ENCODE measurements around the gene FMOD. TPM values are rescaled to one million over a fixed set of nuclear protein-coding genes. Genes with fewer than 3 reads are reported as not detected.
"Not testable (repeated sequence)": the region's sequence is repeated elsewhere in the genome, so short reads cannot be mapped to it uniquely, and the experiment has no call there.

Gene FMOD
- total RNA-seq, 1 experiment from 2014 or later: 7.6 TPM

DNA sequence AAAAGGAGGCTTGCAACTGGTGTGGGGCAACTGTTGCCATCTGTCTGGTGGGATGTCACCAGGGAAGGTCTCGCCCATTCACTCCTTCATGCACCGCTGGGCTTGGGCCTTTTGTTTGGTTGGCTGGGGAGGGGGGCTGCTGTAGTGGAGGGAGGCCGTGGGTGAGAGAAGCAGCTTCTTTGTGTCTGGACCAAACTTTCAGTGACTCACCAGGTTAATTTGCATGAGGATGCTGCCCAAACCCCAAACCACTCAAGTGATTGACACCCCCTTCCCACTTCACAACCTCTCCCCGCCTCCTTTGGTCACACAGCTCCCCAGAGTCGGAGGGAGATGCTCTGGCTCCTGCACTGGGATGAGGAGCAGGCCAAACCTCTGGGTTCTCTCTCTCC lies 25.9 kb downstream of the FMOD start:
- H3K27me3 ChIP-seq: no peaks in the 10 kb centered on the region
- H3K4me3 ChIP-seq: peak overlapping the region; percentile 35
- H3K9me3 ChIP-seq (replicated peaks): no peaks in the 10 kb centered on the region
- peaks cover 72% of the 10 kb centered on the region for H3K4me1 ChIP-seq
- peak overlapping the region; percentile 51 for H3K27ac ChIP-seq
- no peaks in the 10 kb centered on the region for H3K36me3 ChIP-seq
- DNase-seq: peak; percentile 72 to 84

DNA sequence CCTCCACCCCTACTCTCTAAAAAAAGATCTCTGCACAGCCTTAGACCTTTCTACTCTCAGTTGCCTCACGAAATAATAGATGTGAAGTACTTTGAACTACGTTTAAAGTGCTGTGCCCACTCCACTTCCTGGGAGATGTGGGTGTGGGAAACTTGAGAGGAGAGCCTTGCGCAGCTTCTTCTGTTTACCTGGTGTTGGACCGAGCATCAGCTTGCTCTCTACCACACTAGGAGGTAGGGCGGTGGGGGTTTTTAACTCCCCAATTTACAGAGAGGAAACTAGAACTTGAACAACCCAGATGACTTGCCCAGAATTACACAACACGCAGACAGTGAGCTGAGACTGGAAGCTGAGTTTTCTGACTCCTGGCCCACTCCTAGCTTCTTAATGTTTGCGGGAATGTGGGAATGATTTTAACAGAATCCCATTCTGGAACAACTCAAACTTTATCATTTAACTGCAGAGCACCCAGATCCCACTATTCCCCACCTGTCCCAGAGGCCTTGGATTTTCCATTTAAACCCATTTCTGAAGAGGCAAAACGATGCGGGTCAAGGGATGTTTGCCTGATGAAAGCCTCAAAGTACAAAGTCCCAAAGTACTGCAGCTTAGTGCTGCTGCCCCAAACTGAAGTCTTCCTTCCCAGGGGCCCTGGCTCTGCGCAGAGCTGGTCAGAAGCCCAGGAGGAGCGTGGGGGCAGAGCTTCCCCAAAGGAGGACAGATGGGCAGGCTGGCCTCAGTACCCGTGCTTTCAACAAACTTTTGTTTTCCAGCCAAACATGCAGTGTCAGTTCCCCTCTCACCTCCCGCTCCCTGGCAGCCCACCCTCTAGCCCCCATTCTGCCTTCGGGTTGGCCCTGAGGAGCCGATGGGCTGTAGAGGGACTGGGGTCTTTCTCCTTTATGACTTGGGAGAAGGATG lies 26.6 kb downstream of the FMOD start:
- H3K27ac ChIP-seq: peak overlapping the region; percentile 51

DNA sequence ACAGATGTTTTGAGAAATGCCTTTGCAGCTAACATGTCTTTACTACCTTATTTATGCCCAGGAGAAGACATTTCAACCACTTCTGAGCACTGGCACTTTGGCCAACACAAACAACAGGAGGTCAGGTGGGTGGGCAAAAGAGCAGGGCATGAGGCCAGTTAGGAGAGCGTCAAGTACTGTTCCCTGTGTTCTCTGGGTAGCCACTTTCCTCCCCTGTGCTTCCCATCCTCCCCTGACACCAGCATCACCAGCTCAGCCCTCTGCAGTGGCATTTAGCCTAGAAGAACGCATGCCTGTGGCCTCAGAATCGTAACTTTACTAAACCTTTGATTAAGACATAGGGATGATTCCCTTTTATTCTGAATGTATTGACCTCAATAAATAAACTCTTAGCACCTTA lies 27.3 kb downstream of the FMOD start:
- DNase-seq: no peak
- Histone ChIP-seq H3K4me1 (peaks cover 70% of the 10 kb centered on the region), H3K9me3 (replicated peaks) (no peaks in the 10 kb centered on the region), H3K27ac (no peak overlapping the region), H3K4me3 (no peak overlapping the region), H3K27me3 (no peaks in the 10 kb centered on the region), H3K36me3 (no peaks in the 10 kb centered on the region)

More for the DNA sequence above, 26.6 kb downstream of the FMOD start:
- Histone ChIP-seq H3K4me3 (peak overlapping the region; percentile 3), H3K9me3 (replicated peaks) (no peaks in the 10 kb centered on the region), H3K4me1 (peaks cover 75% of the 10 kb centered on the region), H3K36me3 (no peaks in the 10 kb centered on the region), H3K27me3 (no peaks in the 10 kb centered on the region)
- no peak for DNase-seq

GRCh38 chr1:203322500-203323179 lies 28.3 kb downstream of the FMOD start:
- H3K4me1 ChIP-seq: peaks cover 66% of the 10 kb centered on the region
- no peak overlapping the region for H3K4me3 ChIP-seq
- peak; percentile 59 to 85 for DNase-seq
- no peaks in the 10 kb centered on the region for H3K27me3 ChIP-seq
- H3K9me3 ChIP-seq (replicated peaks): no peaks in the 10 kb centered on the region
- H3K36me3 ChIP-seq: no peaks in the 10 kb centered on the region
- no peak overlapping the region for H3K27ac ChIP-seq

- Histone ChIP-seq H3K27ac (peak overlapping the region; percentile 42), H3K4me3 (no peak overlapping the region), H3K4me1 (peaks cover 62% of the 10 kb centered on the region), H3K27me3 (no peaks in the 10 kb centered on the region), H3K36me3 (no peaks in the 10 kb centered on the region), H3K9me3 (replicated peaks) (no peaks in the 10 kb centered on the region)
- no peak for DNase-seq
Observed at GRCh38 chr1:203321273-203322052, 29.5 kb downstream of the FMOD start.

DNA sequence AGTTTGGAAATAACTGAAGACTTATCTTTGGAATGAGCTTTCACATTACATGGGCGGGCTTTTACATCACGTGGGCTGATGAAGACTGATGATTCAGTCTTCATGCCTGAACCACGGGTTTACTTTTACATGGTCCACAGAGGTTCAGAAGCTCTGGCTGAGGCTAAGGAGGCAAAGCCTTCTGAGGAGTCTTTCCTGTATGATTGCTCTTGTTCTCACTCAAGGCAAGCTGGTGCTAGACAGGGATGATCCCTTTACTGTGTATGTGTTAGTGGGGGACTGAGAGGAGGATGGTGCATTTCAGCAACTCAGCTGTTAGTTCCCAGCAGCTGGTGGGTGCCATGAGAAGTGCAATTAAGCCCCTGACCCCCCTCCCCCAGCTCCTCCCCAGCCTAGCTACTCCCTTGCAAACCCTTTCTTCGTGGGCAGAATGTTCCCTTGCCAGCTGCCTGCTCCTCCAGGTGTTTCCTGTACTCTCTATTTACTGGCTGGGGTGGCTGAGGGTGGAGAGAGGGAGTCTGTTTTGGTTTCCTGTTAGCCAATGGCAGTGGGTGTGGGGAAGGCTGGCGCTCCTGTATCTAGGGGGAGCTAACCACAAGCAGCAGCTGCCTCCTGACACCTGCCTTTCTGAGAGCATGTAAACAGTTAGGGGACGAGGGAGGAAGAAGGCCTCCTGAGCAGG lies 30.2 kb downstream of the FMOD start:
- H3K36me3 ChIP-seq: no peaks in the 10 kb centered on the region
- peak; percentile 89 to 93 for DNase-seq
- no peaks in the 10 kb centered on the region for H3K27me3 ChIP-seq
- H3K27ac ChIP-seq: peak overlapping the region; percentile 42
- H3K4me1 ChIP-seq: peaks cover 56% of the 10 kb centered on the region
- H3K9me3 ChIP-seq (replicated peaks): no peaks in the 10 kb centered on the region
- H3K4me3 ChIP-seq: no peak overlapping the region

DNA sequence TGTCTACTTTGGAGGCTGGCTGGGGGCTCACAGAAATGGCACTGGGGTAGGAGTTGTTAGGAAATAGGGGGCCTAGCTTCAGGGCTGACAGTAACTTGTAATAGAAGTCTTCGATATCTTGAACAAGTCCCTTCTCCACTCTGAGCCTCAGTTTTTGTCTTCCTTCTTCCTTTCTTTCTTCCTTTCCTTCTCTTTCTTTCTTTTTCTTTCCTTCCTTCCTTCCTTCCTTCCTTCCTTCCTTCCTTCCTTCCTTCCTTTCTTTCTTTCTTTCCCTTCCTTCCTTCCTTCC lies 32.7 kb downstream of the FMOD start:
- peaks cover 5% of the 10 kb centered on the region; the same call in 1 of the 2 replicates for H3K9me3 ChIP-seq (replicated peaks)
- no peak overlapping the region for H3K4me3 ChIP-seq
- no peak overlapping the region for H3K27ac ChIP-seq
- peaks cover 33% of the 10 kb centered on the region for H3K4me1 ChIP-seq
- peaks cover 5% of the 10 kb centered on the region; the same call in 1 of the 2 replicates for H3K36me3 ChIP-seq
- DNase-seq: no peak
- no peaks in the 10 kb centered on the region for H3K27me3 ChIP-seq

GRCh38 chr1:203317429-203318228 lies 33.3 kb downstream of the FMOD start:
- H3K4me1 ChIP-seq: peaks cover 27% of the 10 kb centered on the region
- H3K36me3 ChIP-seq: peaks cover 5% of the 10 kb centered on the region; the same call in 1 of the 2 replicates
- no peaks in the 10 kb centered on the region for H3K27me3 ChIP-seq
- H3K27ac ChIP-seq: no peak overlapping the region
- H3K4me3 ChIP-seq: no peak overlapping the region
- peaks cover 5% of the 10 kb centered on the region; the same call in 1 of the 2 replicates for H3K9me3 ChIP-seq (replicated peaks)
- DNase-seq: no peak

DNA sequence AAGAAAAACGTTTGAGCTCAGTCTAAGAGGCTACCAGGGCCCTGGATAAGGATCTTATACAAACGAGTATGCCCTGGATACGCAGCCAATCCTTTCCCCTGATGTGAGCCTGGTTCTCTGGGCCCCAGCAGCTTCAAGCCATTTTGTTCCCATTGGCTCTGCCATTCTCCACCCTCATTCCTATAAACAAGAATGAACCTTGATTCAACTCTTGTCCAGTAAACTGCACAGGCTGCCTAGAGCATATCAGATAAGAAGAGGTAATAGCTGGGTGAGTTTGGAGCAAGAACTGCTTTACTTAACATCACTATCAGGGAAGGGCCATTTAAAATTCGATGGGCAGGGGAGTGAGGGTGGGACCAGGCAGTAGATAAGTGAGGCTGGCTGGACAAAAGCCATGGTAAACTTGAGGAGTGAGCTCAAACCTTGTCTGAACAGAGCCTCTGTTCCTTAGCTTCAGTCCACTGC lies 34.3 kb downstream of the FMOD start:
- no peak overlapping the region for H3K27ac ChIP-seq
- no peak for DNase-seq

GRCh38 chr1:203314025-203314759 lies 36.7 kb downstream of the FMOD start:
- not testable (repeated sequence) for H3K27ac ChIP-seq; H3K27me3 ChIP-seq; DNase-seq; H3K9me3 ChIP-seq (replicated peaks); H3K4me1 ChIP-seq; H3K4me3 ChIP-seq
- peaks cover 10% of the 10 kb centered on the region for H3K36me3 ChIP-seq

More for the DNA sequence above, 34.3 kb downstream of the FMOD start:
- Histone ChIP-seq H3K36me3 (peaks cover 5% of the 10 kb centered on the region; the same call in 1 of the 2 replicates), H3K4me3 (no peak overlapping the region), H3K27me3 (no peaks in the 10 kb centered on the region), H3K4me1 (peaks cover 18% of the 10 kb centered on the region), H3K9me3 (replicated peaks) (peaks cover 5% of the 10 kb centered on the region; the same call in 1 of the 2 replicates)

GRCh38 chr1:203311368-203312301 lies 39.3 kb downstream of the FMOD start:
- Histone ChIP-seq H3K9me3 (replicated peaks) (peaks cover 5% of the 10 kb centered on the region; the same call in 1 of the 2 replicates), H3K27me3 (no peaks in the 10 kb centered on the region), H3K27ac (no peak overlapping the region), H3K4me3 (no peak overlapping the region), H3K36me3 (peaks cover 23% of the 10 kb centered on the region), H3K4me1 (peaks cover 15% of the 10 kb centered on the region)
- DNase-seq: no peak

DNA sequence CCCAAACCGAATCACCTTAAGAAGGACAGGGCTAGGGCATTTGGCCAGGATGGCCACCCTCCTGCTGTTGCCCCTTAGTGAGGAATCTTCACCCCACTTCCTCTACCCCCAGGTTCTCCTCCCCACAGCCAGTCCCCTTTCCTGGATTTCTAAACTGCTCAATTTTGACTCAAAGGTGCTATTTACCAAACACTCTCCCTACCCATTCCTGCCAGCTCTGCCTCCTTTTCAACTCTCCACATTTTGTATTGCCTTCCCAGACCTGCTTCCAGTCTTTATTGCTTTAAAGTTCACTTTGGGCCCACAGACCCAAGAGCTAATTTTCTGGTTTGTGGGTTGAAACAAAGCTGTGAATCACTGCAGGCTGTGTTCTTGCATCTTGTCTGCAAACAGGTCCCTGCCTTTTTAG lies 42.0 kb downstream of the FMOD start:
- Histone ChIP-seq H3K4me1 (peaks cover 26% of the 10 kb centered on the region), H3K27ac (no peak overlapping the region), H3K27me3 (no peaks in the 10 kb centered on the region), H3K4me3 (no peak overlapping the region), H3K36me3 (peaks cover 18% of the 10 kb centered on the region), H3K9me3 (replicated peaks) (peaks cover under 1% of the 10 kb centered on the region; the same call in 1 of the 2 replicates)
- no peak for DNase-seq

Measured in SJCRH30 (cell line).